ENCODE data around the gene NOL12.

The NOL12 gene

DNA sequence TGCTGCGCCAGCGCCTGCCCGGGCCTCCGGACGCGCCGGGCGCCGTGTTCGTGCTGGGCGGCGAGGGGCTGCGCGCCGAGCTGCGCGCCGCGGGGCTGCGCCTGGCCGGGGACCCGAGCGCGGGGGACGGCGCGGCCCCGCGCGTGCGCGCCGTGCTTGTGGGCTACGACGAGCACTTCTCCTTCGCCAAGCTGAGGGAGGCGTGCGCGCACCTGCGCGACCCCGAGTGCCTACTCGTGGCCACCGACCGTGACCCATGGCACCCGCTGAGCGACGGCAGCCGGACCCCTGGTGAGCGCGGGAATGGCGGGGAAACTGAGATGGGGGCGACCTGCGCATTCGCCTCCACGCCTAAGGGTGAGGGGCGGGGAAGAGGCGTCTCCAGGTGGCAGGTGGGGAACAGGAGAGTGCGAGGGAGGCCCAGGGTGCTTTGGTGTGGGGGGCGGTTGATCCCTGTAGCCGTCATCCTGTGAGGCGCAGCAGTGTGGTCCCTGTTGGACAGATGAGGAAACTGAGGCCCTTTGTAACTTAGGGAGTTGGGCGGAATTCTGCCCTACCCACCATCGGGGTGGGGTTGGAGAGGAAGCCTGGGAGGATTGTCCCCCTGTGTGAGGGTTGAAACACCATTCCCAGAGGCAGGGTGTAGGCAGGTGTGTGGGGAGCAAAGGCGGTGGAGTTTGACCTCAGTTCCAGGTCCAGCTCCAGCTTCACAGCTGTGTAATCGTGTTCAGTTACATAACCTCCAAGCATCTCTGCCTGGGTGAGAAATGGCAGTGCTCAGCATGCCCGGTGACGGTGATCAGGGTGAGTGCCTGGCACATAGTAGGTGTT is 26.9 kb upstream of the NOL12 start:
- no peak for DNase-seq (ENCODE audit: low read depth)

- no peak for DNase-seq (ENCODE audit: low read depth)
These were observed 26.0 kb upstream of the NOL12 start for GRCh38 chr22:37659897-37660708.

GRCh38 chr22:37660709-37661045 is 25.5 kb upstream of the NOL12 start:
- no peak for DNase-seq (ENCODE audit: low read depth)

DNA sequence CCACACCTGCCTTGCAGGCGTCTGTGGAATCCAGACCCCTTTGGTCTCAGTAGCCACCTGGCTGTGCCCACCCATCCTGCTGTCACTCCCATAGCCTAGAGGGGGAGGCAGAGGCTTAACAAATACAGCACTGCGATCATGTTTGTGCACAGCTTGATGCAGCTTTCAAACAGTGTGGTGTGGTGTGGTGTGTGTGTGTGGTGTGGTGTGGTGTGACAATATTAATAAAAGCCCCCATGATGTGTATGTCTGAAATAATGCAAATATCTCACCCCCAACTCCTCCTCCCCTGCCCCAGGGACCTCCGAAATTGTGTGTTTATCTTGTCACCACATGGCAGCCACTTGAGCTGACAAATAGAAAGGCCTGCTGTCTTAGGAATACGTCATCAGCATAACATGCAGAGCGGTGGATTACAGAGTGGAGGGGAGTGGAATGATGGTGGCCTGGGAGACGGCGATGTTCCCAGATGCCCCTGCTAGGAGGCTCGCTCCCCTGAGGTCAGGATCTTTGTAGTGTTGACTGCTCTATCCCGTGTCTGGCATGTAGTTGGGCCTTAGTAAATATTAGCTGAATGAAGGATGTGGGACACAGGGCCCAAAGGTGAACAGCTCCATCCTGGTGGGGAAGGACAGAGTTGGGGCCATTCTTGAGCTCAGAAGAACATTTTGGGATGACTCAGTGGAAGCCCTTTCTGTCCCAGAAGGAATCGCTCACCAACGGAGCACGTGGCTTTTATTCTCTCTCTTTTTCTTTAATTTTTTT is 24.8 kb upstream of the NOL12 start:
- DNase-seq (ENCODE audit: low read depth) = no peak

DNA sequence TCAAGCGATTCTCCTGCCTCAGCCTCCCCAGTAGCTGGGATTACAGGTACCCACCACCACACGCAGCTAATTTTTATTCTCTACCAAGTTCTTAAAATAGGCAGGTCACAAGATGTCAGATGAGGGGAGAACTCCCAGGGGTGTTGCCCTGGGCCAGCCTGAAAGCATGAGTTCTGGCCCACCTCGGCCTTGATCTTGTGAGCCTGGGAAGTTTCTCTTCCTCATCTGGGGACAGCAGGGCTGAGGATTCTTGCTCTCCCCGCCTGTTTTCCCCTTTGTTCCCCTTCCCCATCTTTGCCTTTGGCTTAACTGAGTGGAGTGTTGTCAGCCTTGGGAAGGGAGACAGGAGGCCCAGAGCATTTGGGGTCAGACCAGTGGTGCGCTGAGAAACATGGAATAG is 24.1 kb upstream of the NOL12 start:
- DNase-seq (ENCODE audit: low read depth) = no peak

GRCh38 chr22:37663521-37664140 is 22.5 kb upstream of the NOL12 start:
- no peak for DNase-seq (ENCODE audit: low read depth)

DNA sequence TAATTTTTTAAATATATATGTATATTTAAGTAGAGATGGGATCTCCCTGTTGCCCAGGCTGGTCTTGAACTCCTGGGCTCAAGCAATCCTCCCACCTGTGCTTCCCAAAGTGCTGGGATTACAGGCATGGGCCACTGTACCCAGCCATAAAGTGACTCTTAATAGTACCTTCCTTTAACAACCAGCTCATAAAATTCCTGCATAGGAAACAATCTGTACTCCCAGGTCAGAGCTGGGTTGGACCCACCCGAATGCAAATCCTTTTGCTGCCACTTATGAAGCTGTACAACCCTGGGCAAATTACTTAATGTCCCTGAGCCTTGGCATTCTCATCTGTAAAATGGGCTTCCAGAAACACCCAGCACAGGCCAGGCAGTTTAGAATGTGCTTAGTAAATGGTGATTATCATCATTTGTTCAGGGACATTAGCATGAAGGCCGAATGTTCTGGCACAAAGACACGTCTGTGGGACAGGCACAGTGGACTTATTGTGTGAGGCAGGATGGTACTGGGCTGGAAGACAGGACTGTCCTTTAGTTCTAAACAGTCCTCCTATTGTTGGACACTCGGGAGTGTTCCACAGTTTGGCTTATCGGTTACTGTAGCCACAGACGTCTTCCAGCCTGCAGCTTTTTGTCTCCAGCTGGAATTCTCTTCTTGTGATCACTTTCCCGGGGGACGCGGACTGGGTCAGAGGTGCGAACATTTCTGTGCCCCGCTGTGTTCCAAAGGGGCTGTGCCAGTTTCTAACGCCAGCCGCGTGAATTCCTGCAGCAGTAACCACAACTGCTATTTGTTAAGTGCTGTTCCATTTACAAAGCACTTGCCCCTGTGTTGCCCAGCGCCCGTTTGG is 21.7 kb upstream of the NOL12 start:
- DNase-seq (ENCODE audit: low read depth) = no peak

DNA sequence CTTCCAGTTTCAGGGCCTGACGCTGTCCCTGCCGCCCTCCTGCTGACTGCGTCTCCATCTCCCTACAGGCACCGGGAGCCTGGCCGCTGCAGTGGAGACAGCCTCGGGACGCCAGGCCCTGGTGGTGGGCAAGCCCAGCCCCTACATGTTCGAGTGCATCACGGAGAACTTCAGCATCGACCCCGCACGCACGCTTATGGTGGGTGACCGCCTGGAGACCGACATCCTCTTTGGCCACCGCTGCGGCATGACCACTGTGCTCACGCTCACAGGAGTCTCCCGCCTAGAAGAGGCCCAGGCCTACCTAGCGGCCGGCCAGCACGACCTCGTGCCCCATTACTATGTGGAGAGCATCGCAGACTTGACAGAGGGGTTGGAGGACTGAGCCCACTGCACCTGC is 20.7 kb upstream of the NOL12 start:
- DNase-seq (ENCODE audit: low read depth) = no peak

GRCh38 chr22:37669586-37669985 is 16.6 kb upstream of the NOL12 start:
- no peak for DNase-seq (ENCODE audit: low read depth)

GRCh38 chr22:37672206-37672919 is 13.8 kb upstream of the NOL12 start:
- DNase-seq (ENCODE audit: low read depth) = no peak

DNA sequence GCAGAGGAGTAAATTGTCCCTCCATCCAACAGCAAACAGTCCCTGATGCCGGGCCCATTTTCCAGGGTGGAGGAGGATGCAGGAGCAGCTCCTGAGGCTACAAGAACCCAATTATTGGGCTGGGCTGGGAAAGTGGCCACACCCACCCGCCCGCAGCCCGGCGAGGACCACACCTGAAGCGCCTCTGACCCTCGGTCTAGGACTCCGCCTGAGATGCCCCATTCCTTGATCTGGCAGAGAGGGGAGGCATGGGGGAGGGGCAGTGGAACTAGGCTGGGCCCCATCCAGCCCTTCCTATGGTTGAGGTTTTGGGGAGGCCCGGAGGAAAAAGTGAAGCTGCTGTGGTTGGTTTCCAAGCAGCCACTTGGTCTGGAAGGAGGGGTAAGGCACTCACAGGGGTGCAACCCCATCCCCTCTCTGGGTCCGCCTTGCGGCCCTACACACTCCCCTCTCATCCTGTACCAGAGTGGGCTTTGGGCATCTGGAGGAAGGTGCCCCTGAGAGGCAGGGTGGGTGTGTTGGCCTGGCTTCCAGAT is 13.2 kb upstream of the NOL12 start:
- DNase-seq (ENCODE audit: low read depth) = no peak

- no peak for DNase-seq (ENCODE audit: low read depth)
These were observed 11.9 kb upstream of the NOL12 start for GRCh38 chr22:37674248-37674647.

DNA sequence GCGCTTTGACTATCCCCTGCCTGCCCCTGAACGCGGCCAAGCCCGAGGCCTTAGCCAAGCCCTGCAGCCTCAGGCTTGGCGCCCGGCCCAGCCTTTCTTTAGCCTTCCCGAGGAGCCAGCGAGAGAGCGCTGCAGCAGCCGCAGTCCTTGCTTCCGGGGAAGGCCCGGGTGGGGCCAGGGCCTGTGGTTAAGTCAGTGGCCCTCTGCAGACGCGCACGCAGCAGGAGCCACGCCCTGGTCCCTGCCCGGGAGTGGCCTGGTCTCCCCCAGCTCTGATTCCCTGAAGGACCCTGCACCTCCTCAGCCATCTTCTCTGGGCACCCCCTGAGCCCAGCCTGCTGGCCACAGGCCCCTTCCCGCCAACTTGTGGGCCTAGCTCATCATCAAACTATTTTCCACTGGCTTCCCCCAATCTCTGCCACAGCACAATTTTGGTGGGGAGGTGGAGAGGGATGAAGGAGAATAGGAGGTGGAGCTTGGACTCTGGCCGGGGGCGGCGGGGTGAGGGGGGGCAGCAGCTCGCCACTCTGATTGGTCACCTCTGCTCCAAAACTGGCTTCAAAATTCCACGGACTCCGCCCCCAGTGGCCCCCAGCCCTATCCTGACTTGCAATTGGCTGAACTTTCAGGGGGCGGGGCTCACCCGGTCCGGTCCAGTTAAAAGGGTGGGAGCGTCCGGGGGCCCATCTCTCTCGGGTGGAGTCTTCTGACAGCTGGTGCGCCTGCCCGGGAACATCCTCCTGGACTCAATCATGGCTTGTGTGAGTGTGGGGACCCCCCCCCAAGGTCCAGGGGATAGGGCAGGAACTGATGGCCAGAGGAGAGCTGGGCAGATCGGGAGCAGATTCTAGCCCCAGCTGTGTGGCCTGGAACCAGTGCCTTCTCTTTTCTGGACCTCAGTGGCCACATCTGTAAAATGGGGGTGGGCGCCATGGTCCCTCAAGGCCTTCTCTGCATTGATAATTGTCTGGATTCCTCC is 10.9 kb upstream of the NOL12 start, which contains the start of gene LGALS1:
TSS of gene LGALS1 (plus strand) at position 686 of the 979 bp plus-strand sequence. CDS start at position 753, 67 bp downstream.
- DNase-seq (ENCODE audit: low read depth) = peak; percentile 66

GRCh38 chr22:37675930-37676735 is 10.0 kb upstream of the NOL12 start:
- DNase-seq (ENCODE audit: low read depth) = no peak

DNA sequence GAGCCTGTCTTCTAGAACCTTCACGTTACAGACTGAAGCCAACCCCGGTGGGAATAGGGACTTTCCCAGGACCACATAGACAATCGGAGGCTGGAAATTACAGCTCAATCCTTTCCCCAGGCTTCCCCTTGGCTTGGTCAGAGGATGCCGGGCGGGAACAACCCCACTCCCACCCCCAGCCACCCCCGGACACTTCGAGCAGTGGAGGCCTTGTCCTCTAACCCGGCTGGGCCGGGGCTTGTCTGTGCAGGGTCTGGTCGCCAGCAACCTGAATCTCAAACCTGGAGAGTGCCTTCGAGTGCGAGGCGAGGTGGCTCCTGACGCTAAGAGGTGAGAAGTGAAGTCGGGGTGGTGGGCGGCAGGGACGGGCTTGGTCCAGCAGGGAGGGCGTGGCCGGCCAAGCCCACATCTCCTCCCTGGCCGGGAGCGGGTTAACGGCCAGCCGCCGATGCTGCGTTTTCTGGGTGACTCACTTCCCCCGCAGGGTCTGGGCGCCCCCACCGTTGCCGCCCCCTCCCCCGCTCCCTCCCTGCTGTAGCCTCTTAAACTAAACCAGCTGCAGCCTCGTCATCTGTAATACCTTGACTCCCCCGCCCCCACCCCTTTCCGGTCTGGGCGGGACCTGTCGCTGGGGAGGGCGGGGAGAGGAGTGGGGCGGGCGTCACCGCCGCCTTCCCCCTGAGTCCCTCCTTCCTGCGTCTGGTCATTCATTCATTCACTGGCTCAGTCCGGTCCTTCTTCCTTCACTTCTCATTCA is 9.2 kb upstream of the NOL12 start:
- peak; percentile 91 for DNase-seq (ENCODE audit: low read depth)

DNA sequence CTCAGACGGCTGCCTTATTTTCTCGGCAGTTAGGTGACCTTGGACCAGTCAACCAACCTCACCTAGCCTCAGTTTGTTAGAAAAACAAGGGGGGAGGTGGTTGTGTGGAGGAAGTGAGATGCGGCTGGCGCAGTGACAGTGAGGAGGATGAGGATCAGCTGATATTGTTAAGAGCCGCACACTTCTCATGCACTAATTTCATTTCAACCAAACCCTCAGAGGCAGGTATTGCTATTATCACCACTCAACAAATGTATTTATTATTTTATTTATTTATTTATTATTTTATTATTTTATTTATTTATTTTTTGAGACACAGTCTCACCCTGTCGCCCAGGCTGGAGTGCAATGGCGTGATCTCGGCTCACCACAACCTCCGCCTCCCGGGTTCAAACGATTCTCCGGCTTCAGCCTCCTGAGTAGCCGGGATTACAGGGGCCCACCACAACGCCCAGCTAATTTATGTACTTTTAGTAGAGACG is 8.6 kb upstream of the NOL12 start:
- DNase-seq (ENCODE audit: low read depth) = no peak

- no peak for DNase-seq (ENCODE audit: low read depth)
These were observed 7.8 kb upstream of the NOL12 start for GRCh38 chr22:37678372-37678771.
